HG02870 (cell line): ENCODE results near the gene IQSEC1.

Experiments
- ATAC-seq: cut with Tn5 transposase; IDR thresholded peaks from one replicate; pipeline ENCODE4 v1.9.1; 2021; ENCODE audit warnings: mild to moderate bottlenecking, moderate library complexity; ENCODE audit not compliant: unreplicated experiment

The IQSEC1 gene

GRCh38 chr3:12944849-12945248 lies 128.4 kb downstream of the IQSEC1 start:
- ATAC-seq: no peak

GRCh38 chr3:12944413-12944812 lies 128.8 kb downstream of the IQSEC1 start:
- ATAC-seq: no peak

- no peak for ATAC-seq
These were observed 129.9 kb downstream of the IQSEC1 start for GRCh38 chr3:12943124-12944021.

GRCh38 chr3:12941495-12942023 lies 131.7 kb downstream of the IQSEC1 start:
- ATAC-seq: no peak

GRCh38 chr3:12940854-12941253 lies 132.4 kb downstream of the IQSEC1 start:
- ATAC-seq: no peak

- no peak for ATAC-seq
These were observed 134.1 kb downstream of the IQSEC1 start for GRCh38 chr3:12939137-12939536.

- no peak for ATAC-seq
These were observed 134.9 kb downstream of the IQSEC1 start for GRCh38 chr3:12938258-12938711.

GRCh38 chr3:12935861-12936830 lies 137.1 kb downstream of the IQSEC1 start:
- no peak for ATAC-seq

- ATAC-seq: no peak
These were observed 138.0 kb downstream of the IQSEC1 start for GRCh38 chr3:12935023-12935860.

GRCh38 chr3:12934431-12934830 lies 138.8 kb downstream of the IQSEC1 start:
- no peak for ATAC-seq

- no peak for ATAC-seq
These were observed 139.3 kb downstream of the IQSEC1 start for GRCh38 chr3:12933901-12934300.

GRCh38 chr3:12932754-12933153 lies 140.5 kb downstream of the IQSEC1 start:
- no peak for ATAC-seq

- ATAC-seq: no peak
These were observed 140.9 kb downstream of the IQSEC1 start for GRCh38 chr3:12932347-12932746.

- ATAC-seq: no peak
These were observed 141.8 kb downstream of the IQSEC1 start for GRCh38 chr3:12931273-12931905.

- ATAC-seq: no peak
These were observed 143.4 kb downstream of the IQSEC1 start for GRCh38 chr3:12929801-12930200.

- no peak for ATAC-seq
These were observed 146.6 kb downstream of the IQSEC1 start for GRCh38 chr3:12926660-12927059.

GRCh38 chr3:12925648-12926047 lies 147.6 kb downstream of the IQSEC1 start:
- no peak for ATAC-seq

- no peak for ATAC-seq
These were observed 148.8 kb downstream of the IQSEC1 start for GRCh38 chr3:12924437-12924836.

GRCh38 chr3:12922881-12923431 lies 150.3 kb downstream of the IQSEC1 start:
- no peak for ATAC-seq

- no peak for ATAC-seq
These were observed 150.9 kb downstream of the IQSEC1 start for GRCh38 chr3:12922306-12922705.
